Muscle of back (tissue), 11 donors: ENCODE data around the gene VANGL1. TPM values are rescaled to one million over a fixed set of nuclear protein-coding genes. Genes with fewer than 3 reads are reported as not detected.

Source experiments
- DNase-seq, 3 donors: peaks; one replicate each; pipeline versions ENCODE4 v3.0.0 to v3.0.0-alpha.2; 2013
- polyA plus RNA-seq, 10 donors: library from polyadenylated mRNA; unstranded; fragments of 120-200 nt; gene quantifications; one replicate each; pipeline ENCODE4 v1.2.1, GENCODE V29; 2013; ENCODE audit not compliant: insufficient read length in 10 of 10

Gene VANGL1
- polyA plus RNA-seq, 10 donors = 6.0 to 12.0 (median 7.8) TPM

DNA sequence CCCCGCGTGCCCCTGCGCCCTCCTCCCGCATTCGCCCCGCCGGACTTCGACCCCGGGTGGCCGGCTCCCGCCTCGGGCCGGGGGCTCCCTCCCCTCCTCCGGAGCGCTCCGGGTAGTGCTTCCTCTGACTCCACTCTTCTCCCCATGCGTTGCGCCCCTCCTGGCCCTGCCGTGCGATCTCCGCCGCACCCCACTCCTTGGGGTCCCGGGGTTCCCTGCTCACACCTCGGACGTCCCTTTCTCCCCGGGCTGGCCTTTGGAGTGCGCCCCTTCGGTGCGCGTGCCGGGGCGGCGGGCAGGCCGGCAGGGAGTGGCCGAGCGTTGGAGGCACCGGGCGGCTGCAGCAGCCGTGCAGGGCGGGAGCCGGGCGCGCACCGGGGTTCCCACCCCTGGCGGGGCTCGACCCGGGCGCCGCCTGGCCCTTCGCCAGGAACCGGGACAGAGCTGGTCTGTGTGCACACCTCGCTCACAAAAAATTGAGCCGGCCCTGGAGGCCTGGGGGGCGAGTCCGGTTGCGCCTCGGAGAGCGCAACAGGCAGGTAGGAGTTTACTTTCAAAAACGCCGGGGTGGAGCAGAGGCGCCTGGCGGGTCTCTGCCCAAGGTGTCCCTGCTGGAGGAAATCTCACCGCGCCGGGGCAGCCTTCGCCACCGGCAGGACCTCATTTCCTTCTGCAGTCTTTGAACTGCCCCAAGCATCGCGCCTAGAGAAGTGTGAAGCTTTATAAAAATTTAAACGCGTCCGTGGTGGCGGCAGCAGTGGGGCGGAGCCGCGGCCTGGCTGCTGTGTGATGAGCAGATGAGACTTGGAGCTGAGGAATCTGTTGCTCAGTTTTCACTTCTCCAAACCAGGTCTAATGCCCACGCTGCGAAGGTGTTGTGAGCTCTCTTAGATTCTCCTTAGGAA, 650 bp downstream of the VANGL1 start:
- DNase-seq = peak; percentile 15 to 77 (median 33)

GRCh38 chr1:115643225-115643624, 1.5 kb downstream of the VANGL1 start:
- no peak for DNase-seq

DNA sequence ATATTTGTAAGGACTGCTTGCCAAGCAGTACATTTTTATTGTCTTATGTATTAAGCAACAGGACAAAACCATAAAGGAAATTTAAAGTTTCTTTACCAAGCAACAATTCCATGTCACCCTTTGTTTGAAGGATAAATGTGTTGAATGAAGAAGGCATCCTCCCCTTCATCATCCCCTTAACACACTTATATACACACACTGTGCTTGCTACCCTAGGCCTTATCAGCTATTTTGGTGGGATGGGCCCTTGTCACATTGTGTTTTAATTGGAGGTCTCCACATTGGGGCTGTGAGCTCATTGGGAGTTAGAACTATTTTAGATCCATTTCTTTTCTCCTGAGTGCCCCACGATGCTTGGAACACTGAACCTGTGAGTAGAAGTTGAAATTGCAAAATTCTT, 1.9 kb downstream of the VANGL1 start:
- DNase-seq = no peak

DNA sequence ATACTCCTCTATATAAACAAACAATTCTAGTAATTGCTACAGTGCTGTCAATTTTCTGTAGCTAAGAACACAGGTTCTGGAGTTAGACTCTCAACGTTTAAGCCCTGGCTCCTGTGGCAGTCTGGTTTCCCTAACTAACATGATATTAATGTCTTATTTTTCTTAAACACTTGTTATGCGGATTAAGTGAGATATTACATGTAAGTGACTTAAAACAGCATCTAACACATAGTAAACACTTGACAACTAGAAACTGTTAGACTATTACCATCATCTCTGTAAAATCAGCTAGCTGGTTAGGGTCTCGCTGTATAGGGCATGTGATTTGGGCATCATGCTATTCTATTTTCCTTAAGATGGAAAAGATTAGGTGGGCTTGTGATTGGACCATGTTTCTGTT, 2.3 kb downstream of the VANGL1 start:
- DNase-seq = no peak

GRCh38 chr1:115647047-115647446, 5.3 kb downstream of the VANGL1 start:
- DNase-seq = no peak

- DNase-seq = no peak
Measured at GRCh38 chr1:115647507-115647906, 5.7 kb downstream of the VANGL1 start.

- DNase-seq = no peak
Measured at GRCh38 chr1:115647919-115648650, 6.3 kb downstream of the VANGL1 start.

DNA sequence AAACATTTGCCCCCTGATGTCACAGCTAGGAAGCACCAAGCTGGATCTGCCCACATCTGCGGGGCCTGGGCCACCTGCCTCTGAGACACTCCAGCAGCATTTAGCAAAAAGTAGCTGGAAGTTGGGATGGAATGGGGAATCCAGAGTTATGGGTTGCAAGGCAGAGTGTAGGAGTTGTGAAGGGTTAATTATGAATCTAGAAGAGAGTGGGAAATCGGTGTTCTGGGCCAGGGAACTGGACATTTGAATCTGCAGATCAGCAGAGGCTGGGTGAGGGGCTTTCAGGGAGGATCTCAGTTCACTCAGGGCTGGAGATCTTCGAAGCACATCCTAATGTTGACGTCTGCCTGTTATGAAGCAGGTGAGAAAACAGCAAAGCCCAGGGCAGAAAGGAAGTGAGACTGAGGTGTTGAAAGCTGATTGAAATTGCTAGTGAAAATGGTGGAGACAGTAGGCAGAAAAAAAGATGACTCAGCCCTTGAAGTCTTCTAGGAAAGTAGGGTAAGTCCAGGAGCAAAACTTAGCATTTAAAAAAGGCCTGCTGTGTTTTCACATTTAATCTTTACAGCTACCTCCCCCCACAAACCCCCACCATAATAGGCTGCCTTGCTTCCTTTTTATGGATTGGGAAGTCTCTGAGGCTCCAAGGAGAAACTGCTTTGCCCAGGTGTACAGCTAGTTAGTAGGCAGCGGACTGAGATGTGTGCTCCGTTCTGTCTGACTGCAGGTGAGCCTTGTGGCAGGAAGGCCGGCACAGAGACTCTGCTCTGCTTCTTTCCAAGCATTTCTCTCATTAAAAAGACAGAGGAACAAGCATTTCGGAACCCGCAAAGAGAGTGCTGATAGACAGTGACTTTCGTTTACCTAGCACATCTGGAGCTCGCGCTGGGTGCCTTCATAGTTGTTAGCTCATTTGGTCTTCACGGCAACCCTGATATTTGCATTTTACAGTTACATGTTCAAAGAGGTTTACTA, 7.2 kb downstream of the VANGL1 start:
- no peak for DNase-seq

DNA sequence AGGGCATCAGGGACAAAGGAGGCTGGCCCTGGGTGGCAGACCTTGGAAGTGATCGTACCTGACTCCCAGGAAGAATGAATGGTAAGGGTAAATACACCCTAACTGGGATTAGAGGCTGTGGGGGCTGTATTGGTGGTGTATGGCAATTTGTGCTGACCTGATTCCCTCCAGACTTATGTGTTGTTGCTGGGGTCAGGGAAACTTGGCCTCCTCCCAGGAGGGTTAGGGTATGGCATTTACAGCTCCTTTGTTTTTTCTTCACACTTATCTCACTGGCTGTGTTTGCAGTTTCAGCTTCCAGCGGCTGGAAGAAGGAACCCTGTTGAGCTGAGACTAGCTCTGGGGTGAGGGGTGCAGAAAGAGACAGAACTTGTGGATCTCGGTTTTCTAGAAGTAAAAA, 8.2 kb downstream of the VANGL1 start:
- DNase-seq = peak in 1 of 3 donors; percentile 40

GRCh38 chr1:115650961-115651360, 9.2 kb downstream of the VANGL1 start:
- DNase-seq = no peak

DNA sequence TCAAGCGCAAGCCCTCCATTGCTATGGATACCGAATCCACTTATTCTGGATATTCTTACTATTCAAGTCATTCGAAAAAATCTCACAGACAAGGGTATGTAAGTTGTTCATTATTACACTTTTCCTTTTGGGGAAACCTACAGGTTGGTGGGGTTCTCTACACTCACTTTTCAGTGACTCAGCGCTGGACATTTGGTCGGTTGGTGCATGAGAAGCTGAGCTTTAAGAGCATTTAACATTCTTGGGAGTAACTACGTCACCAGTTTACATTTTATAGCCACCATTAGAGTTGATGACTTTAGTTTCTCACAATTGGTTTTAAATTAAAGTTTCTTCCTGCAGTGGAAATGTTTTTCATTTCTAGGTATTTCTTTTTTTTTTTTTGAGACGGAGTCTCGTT, 9.6 kb downstream of the VANGL1 start:
- no peak for DNase-seq

- DNase-seq = no peak
Measured at GRCh38 chr1:115652236-115652788, 10.5 kb downstream of the VANGL1 start.

- no peak for DNase-seq
Measured at GRCh38 chr1:115654125-115654524, 12.4 kb downstream of the VANGL1 start.

- no peak for DNase-seq
Measured at GRCh38 chr1:115654663-115655305, 13.0 kb downstream of the VANGL1 start.

DNA sequence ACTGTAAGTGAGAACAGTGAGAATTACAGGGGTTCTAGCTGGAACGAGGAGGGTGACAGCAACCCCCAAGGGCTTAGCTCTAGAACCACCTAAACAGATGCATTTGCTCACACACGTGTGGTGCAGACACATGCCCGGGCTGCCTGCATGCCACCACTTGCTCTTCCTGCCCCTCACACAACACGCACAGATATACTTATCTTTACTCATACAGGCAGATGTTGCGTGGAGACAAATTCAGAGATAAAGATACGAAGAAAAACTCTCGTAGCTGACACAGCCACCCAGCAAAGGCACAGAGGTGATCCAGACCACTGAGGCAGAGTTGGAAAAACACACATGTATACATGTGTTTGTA, 13.5 kb downstream of the VANGL1 start:
- no peak for DNase-seq

- DNase-seq = no peak
Measured at GRCh38 chr1:115655916-115656315, 14.1 kb downstream of the VANGL1 start.

DNA sequence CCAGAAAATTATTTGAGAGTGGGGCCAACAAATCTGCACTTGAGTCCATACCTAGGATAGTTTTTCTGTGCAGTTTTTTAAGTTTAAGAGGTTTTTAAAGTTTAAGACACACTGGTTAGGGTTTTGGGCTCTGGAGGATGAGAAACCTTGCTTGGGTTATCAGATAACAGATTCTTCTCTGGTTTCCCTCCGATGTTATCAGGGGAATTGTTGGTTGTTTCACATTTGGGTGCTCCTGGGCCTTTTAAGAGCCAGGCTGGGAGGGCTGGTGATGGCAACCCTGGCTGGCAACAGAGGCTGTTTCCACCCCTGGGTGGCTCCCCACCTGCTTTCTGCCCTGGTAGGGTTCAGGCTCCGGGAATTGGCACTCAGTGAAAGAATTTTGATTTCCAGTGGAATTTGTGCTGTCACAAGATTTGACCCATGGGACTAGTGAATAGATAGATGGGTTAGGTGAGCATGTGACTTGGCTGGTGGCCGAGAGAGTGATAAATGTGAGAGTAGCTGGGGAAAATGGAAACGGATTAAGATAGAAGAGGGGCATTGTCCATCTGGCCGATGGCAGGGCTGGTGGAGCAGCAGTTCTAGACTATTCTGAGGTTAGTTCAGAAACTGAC, 14.8 kb downstream of the VANGL1 start:
- no peak for DNase-seq

- no peak for DNase-seq
Measured at GRCh38 chr1:115658646-115659045, 16.9 kb downstream of the VANGL1 start.

DNA sequence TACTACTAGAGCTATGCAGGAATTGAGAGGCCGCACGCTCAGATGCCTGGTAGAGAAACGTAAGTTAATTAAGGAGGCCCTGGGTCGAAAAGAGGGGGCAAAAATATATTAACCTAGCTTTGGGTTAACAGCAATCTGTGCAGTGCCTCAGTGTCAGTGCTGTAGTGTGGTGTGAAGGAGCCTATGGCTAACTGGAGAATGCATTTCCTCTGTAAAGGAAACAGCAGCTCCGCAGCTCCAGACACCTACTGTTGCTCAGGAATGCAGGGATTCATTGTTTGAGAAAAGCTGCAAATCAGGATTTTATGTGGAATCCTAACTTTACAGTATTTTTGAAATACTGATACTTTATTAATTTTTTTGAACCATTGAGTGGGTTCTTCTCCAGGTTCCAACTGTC, 18.4 kb downstream of the VANGL1 start:
- DNase-seq = no peak

GRCh38 chr1:115661157-115661556, 19.4 kb downstream of the VANGL1 start:
- DNase-seq = no peak
